Keratinocyte (primary cell): ENCODE measurements around the gene SCMH1.

Experiments
- CTCF ChIP-seq, 3 experiments: IDR thresholded peaks in 1 of 3; conservative IDR thresholded peaks in 1 of 3; optimal IDR thresholded peaks in 1 of 3; 2 replicates in 2 of 3; 3 replicates in 1 of 3; pipeline versions ENCODE3 to v1.5.1; 2011; ENCODE audit warnings: low read length in 3 of 3, mild to moderate bottlenecking in 3 of 3, moderate library complexity in 2 of 3, control low read depth in 1 of 3, inconsistent platforms in 1 of 3; ENCODE audit not compliant: insufficient read depth in 2 of 3; ENCODE audit errors: extremely low read depth in 1 of 3
- EZH2 ChIP-seq: IDR thresholded peaks from one replicate; pipeline ENCODE4 v1.6.1; 2012; ENCODE audit warnings: inconsistent platforms, mild to moderate bottlenecking, low read length, moderate library complexity

- no peak for TF ChIP-seq CTCF (optimal IDR thresholded peaks at IDR 0.05 in 1 of 3, IDR thresholded peaks at IDR 0.05 in 1 of 3, conservative IDR thresholded peaks at IDR 0.05 in 1 of 3; ENCODE audit: extremely low read depth in 1 of 3, insufficient read depth in 2 of 3, low read length in 3 of 3)
- TF ChIP-seq EZH2: no peak
Observed at GRCh38 chr1:40987439-40988276, 254.4 kb downstream of the SCMH1 start.
